Spleen (tissue), 7 donors: ENCODE measurements around the gene LIN7B.

Source experiments
- POLR2A ChIP-seq, 3 donors: fragments of 450-650 bp; IDR thresholded peaks; one replicate each; pipeline ENCODE4 v1.5.1; 2017; ENCODE audit warnings: antibody characterized with exemption in 3 of 3, mild to moderate bottlenecking in 1 of 3
- TF ChIP-seq, protein P1 (sequence below), 11 experiments: fragments of 200-600 bp in 7 of 11; fragments of 450-650 bp in 4 of 11; sonication (generic) in 4 of 11; IDR thresholded peaks in 8 of 11; conservative IDR thresholded peaks in 3 of 11; 1 replicate in 7 of 11; 2 replicates in 4 of 11; pipeline versions ENCODE4 v1.4.0 to v1.8.0; 2016 to 2021; ENCODE audit warnings: antibody characterized with exemption in 11 of 11, inconsistent platforms in 4 of 11, mild to moderate bottlenecking in 1 of 11
- donor health status: DM: no; HTN: no; CAD: no; lungs with moderate emphysema.
- donor health status: DM: no; HTN: no; CAD: no.
- donor health status: DM: no; HTN: no; CAD: no.

DNA sequence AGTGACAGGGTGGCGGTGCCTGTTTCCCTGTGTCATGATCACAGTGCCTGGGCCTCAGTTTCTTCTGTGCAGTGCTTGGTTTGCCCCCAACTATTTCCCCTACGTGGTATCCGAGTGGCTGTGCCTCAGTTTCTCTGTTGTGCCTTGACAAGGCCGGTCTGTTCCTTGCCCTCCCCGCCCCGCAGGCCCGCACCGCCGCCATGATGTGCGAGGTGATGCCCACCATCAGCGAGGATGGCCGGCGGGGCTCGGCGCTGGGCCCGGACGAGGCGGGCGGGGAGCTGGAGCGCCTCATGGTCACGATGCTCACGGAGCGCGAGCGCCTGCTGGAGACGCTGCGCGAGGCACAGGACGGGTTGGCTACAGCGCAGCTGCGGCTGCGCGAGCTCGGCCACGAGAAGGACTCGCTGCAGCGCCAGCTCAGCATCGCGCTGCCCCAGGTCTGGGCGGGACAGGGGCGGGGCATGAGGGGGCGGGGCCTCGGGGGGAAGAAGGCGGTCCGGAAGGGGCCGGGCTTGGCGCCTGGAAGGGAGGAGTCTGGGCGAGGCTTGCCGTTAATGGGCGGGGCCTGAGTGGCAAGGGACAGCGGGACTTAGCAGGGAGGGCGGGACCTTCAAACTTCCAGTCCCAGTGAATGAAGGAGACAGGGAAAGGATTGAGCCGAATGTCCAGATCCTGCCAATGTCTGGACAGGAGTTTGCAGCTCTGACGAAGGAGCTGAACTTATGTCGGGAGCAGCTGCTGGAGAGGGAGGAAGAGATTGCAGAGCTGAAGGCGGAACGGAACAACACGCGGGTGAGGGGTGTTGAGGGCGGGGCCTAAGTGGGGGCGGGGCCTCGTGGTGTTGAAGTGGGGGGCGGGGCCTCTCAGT, 13.7 kb downstream of the LIN7B start:
- no peak for TF ChIP-seq POLR2A (IDR thresholded peaks at IDR 0.05)
- TF ChIP-seq, protein P1, sequence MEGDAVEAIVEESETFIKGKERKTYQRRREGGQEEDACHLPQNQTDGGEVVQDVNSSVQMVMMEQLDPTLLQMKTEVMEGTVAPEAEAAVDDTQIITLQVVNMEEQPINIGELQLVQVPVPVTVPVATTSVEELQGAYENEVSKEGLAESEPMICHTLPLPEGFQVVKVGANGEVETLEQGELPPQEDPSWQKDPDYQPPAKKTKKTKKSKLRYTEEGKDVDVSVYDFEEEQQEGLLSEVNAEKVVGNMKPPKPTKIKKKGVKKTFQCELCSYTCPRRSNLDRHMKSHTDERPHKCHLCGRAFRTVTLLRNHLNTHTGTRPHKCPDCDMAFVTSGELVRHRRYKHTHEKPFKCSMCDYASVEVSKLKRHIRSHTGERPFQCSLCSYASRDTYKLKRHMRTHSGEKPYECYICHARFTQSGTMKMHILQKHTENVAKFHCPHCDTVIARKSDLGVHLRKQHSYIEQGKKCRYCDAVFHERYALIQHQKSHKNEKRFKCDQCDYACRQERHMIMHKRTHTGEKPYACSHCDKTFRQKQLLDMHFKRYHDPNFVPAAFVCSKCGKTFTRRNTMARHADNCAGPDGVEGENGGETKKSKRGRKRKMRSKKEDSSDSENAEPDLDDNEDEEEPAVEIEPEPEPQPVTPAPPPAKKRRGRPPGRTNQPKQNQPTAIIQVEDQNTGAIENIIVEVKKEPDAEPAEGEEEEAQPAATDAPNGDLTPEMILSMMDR (IDR thresholded peaks at IDR 0.05 in 8 of 11, conservative IDR thresholded peaks at IDR 0.05 in 3 of 11): peak in 5 of 11 experiments; percentile 28 to 43 (median 37)
